ENCODE results near the gene TPM2. TPM values are rescaled to one million over a fixed set of nuclear protein-coding genes. Genes with fewer than 3 reads are reported as not detected.

The TPM2 gene
- total and polyA plus RNA-seq, 9 of the 15 experiments (the other 6 are each of a cell fraction or from before 2014, with no cell fraction given) = 0.28 to 16.1 (median 4.5) TPM

DNA sequence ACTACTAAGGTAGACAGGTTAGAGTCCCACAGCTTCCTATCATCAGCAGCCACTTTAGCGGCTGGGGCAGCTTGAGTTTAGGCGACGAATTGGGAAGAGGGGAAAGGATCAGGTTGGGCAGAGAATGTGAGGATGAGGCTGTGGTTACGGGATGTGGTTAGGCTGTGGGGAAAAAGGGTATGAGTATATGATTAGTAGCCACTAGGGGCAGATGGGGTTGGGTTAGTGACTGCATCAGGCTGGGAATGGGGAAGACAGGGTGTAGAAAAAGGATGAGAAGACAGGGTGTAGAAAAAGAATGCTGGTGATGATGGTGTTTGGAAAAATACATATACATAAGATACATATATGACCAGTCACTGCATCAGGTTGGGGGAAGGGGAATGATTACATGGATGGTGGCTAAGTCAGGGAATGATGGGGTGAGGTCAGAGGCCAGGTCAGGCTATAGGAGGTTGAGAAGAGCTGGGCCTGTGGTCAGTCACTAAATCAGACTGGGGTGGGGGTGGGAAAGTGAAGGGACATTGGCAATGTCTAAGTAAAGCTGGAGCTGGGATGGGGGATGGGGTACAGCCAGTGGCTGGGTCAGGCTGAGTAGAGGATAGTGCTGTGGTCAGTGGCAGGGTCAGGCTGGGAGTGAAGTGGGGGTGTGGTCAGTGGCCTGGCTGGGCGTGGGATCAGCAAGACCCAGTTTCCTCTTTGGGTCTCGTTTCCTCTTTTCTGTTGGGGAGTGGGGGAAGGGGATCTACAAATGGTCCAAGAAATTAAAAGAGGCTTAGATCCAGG lies 40.2 kb upstream of the TPM2 start (continued):
- TF ChIP-seq HES1 (IDR thresholded peaks at IDR 0.05; ENCODE audit: low read depth) (no peak), KHSRP (IDR thresholded peaks at IDR 0.05) (no peak), SMAD4 (CRISPR knock-in tag; conservative IDR thresholded peaks at IDR 0.05) (no peak), CLOCK (CRISPR knock-in tag; IDR thresholded peaks at IDR 0.05; ENCODE audit: borderline replicate concordance) (no peak), ZBTB43 (CRISPR knock-in tag; IDR thresholded peaks at IDR 0.05) (no peak), NFRKB (IDR thresholded peaks at IDR 0.05; ENCODE audit: low read depth) (no peak), ZNF395 (CRISPR knock-in tag; IDR thresholded peaks at IDR 0.05) (peak; percentile 64; the same call in 1 of the 2 replicates), KAT7 (CRISPR knock-in tag; IDR thresholded peaks at IDR 0.05; ENCODE audit: borderline replicate concordance) (no peak), SP2 (IDR thresholded peaks at IDR 0.05; ENCODE audit: extremely low read depth, low read depth, low read length, poor library complexity, severe bottlenecking) (no peak), ILK (tag; IDR thresholded peaks at IDR 0.05; ENCODE audit: borderline replicate concordance, low read depth) (no peak), PTBP1 (IDR thresholded peaks at IDR 0.05; ENCODE audit: low read depth, low read length) (no peak)
- TF ChIP-seq, protein P1, sequence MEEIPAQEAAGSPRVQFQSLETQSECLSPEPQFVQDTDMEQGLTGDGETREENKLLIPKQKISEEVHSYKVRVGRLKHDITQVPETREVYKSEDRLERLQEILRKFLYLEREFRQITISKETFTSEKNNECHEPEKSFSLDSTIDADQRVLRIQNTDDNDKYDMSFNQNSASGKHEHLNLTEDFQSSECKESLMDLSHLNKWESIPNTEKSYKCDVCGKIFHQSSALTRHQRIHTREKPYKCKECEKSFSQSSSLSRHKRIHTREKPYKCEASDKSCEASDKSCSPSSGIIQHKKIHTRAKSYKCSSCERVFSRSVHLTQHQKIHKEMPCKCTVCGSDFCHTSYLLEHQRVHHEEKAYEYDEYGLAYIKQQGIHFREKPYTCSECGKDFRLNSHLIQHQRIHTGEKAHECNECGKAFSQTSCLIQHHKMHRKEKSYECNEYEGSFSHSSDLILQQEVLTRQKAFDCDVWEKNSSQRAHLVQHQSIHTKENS (CRISPR knock-in tag; IDR thresholded peaks at IDR 0.05) = no peak
- TF ChIP-seq, protein P2, sequence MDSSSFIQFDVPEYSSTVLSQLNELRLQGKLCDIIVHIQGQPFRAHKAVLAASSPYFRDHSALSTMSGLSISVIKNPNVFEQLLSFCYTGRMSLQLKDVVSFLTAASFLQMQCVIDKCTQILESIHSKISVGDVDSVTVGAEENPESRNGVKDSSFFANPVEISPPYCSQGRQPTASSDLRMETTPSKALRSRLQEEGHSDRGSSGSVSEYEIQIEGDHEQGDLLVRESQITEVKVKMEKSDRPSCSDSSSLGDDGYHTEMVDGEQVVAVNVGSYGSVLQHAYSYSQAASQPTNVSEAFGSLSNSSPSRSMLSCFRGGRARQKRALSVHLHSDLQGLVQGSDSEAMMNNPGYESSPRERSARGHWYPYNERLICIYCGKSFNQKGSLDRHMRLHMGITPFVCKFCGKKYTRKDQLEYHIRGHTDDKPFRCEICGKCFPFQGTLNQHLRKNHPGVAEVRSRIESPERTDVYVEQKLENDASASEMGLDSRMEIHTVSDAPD (CRISPR knock-in tag; IDR thresholded peaks at IDR 0.05) = no peak
- TF ChIP-seq, protein P3, sequence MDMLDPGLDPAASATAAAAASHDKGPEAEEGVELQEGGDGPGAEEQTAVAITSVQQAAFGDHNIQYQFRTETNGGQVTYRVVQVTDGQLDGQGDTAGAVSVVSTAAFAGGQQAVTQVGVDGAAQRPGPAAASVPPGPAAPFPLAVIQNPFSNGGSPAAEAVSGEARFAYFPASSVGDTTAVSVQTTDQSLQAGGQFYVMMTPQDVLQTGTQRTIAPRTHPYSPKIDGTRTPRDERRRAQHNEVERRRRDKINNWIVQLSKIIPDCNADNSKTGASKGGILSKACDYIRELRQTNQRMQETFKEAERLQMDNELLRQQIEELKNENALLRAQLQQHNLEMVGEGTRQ (CRISPR knock-in tag; IDR thresholded peaks at IDR 0.05) = no peak
